DOHH2 (cell line): ENCODE data around the gene SPA17.

Source experiments
- CTCF ChIP-seq: fragments of 200-600 bp; sonication (generic); IDR thresholded peaks from one replicate; pipeline ENCODE4 v1.5.1; 2014; ENCODE audit warnings: antibody characterized with exemption, mild to moderate bottlenecking, low read depth, low read length; ENCODE audit not compliant: poor library complexity, severe bottlenecking
- EZH2phosphoT487 ChIP-seq: fragments of 200-600 bp; sonication (generic); IDR thresholded peaks from 2 replicates; pipeline ENCODE4 v1.6.1; 2017; ENCODE audit warnings: borderline replicate concordance, mild to moderate bottlenecking, antibody characterized with exemption, low read length, moderate library complexity, mixed read lengths

GRCh38 chr11:124722176-124722575, 48.5 kb downstream of the SPA17 start:
- no peak for TF ChIP-seq CTCF
- TF ChIP-seq EZH2phosphoT487: no peak
